Stomach (tissue), 4 donors: ENCODE data around the gene CT47C1.

Source experiments
- POLR2A ChIP-seq, 4 donors: fragments of 450-650 bp; IDR thresholded peaks; one replicate each; pipeline ENCODE4 v1.6.1; 2016; ENCODE audit warnings: antibody characterized with exemption in 4 of 4, control low read depth in 2 of 4, mild to moderate bottlenecking in 1 of 4, moderate library complexity in 1 of 4
- POLR2AphosphoS5 ChIP-seq, 3 donors: sonication (generic); formaldehyde crosslinking; IDR thresholded peaks; one replicate each; pipeline ENCODE4 v1.6.1; 2016; ENCODE audit warnings: antibody characterized with exemption in 3 of 3

DNA sequence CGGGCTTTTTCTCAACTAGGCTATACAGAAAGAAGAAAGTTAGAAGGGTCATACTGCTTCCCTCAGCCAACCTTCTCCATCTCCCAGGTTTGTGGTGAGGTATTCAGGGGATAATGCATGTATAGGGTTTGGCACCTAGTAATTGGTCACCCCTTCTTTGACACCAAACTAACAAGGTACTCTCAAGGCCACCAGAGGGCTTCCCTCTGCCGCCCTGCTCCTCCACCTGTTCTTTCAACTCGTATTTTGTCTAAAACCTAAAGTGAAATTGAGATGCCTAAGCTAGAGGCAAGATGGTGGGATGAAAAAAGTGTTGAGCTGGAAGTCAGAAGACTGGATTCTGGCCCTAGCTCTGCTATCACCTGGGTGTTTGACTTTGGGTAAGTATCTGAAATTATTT, 22.0 kb downstream of the CT47C1 start:
- TF ChIP-seq POLR2A (IDR thresholded peaks at IDR 0.05) (no peak), POLR2AphosphoS5 (IDR thresholded peaks at IDR 0.05) (no peak)
